ENCODE data around the gene PLPP2.

Gene PLPP2

GRCh38 chr19:291006-291521 lies at the start of gene PLPP2:
Gene PLPP2 (minus strand): TSS chr19:291403. CDS start chr19:291336, 67 bp downstream.
- DNase-seq: no peak

GRCh38 chr19:340620-341385 lies 49.6 kb upstream of the PLPP2 start:
- DNase-seq: no peak

GRCh38 chr19:339262-339887 lies 48.2 kb upstream of the PLPP2 start:
- DNase-seq: no peak

- DNase-seq: peak; percentile 70
Observed at GRCh38 chr19:338421-338820, 47.2 kb upstream of the PLPP2 start.

- no peak for DNase-seq
Observed at GRCh38 chr19:336067-336614, 44.9 kb upstream of the PLPP2 start.

- no peak for DNase-seq
Observed at GRCh38 chr19:335486-336066, 44.4 kb upstream of the PLPP2 start.

GRCh38 chr19:335072-335471 lies 43.9 kb upstream of the PLPP2 start:
- no peak for DNase-seq

- DNase-seq: no peak
Observed at GRCh38 chr19:334296-335071, 43.3 kb upstream of the PLPP2 start.

- DNase-seq: no peak
Observed at GRCh38 chr19:330503-330902, 39.3 kb upstream of the PLPP2 start.

- no peak for DNase-seq
Observed at GRCh38 chr19:329876-330275, 38.7 kb upstream of the PLPP2 start.

GRCh38 chr19:328025-328505 lies 36.9 kb upstream of the PLPP2 start:
- DNase-seq: peak; percentile 35

GRCh38 chr19:327291-328024 lies 36.3 kb upstream of the PLPP2 start:
- DNase-seq: no peak

- DNase-seq: no peak
Observed at GRCh38 chr19:326871-327270, 35.7 kb upstream of the PLPP2 start.

GRCh38 chr19:325937-326565 lies 34.8 kb upstream of the PLPP2 start:
- DNase-seq: no peak

GRCh38 chr19:325173-325936 lies 34.2 kb upstream of the PLPP2 start:
- DNase-seq: no peak

GRCh38 chr19:324716-325115 lies 33.5 kb upstream of the PLPP2 start:
- DNase-seq: no peak

- DNase-seq: no peak
Observed at GRCh38 chr19:322616-323015, 31.4 kb upstream of the PLPP2 start.

GRCh38 chr19:318509-318774 lies 27.2 kb upstream of the PLPP2 start:
- DNase-seq: no peak

- no peak for DNase-seq
Observed at GRCh38 chr19:317710-318508, 26.7 kb upstream of the PLPP2 start.

- DNase-seq: no peak
Observed at GRCh38 chr19:315811-316210, 24.6 kb upstream of the PLPP2 start.

Data from hematopoietic multipotent progenitor cell treated with erythropoietin and hydrocortisone succinate and interleukin-3 and kit ligand, for 4 days (in vitro differentiated cells).